Measurements from ENCODE around the gene PYGB. TPM values are rescaled to one million over a fixed set of nuclear protein-coding genes. Genes with fewer than 3 reads are reported as not detected.

Gene PYGB
- total and polyA plus RNA-seq, 2 donors (not counting 1 experiment from before 2014, with no cell fraction given): 22.5 to 30.6 TPM

DNA sequence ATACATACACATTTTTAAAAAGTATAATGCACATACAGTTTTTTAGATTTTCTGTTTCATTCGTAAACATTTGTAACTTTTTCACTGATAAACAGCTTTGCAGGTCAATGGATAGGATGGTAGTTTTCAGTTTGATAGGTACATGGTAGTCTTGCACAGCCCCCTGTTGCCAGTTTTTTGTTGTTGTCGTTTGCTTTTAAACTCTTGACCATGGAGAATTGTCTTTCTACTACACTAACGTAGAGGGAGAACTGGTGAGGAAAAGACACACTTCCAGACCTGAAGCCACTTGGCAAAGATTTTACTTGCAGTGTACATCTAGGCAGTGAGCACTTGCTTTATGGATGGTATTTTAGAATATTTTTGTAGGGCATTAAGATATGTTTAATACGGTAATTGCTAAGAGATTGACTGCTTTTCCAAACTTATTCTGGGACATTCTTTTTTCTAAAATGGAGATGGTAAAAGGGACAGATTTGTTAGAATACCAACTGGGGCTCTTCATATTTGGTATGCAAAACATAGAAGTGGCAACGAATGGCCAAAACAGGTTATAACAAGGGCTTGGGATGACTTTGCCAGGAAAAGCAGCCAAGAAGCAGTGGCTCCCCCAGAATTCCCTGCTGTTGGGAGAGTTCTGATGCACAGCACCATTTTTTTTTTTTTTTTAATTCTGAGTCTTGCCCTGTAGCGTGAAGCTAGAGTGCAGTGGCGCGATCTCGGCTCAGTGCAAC, 1.5 kb downstream of the PYGB start:
- Histone ChIP-seq H3K79me2 (ENCODE audit: control insufficient read depth, insufficient read depth, low read length) (peaks cover 38% of the 10 kb centered on the region), H3K4me1 (ENCODE audit: control insufficient read depth in 2 of 2, insufficient read depth in 2 of 2, low read length in 2 of 2) (peaks cover 18 to 21% of the 10 kb centered on the region in 2 donors), H3K4me2 (replicated peaks; ENCODE audit: low read depth, low read length, poor library complexity, severe bottlenecking) (peak overlapping the region; percentile 86), H2AFZ (ENCODE audit: insufficient read depth, low read depth, low read length, poor library complexity, severe bottlenecking) (no peak overlapping the region), H3K4me3 (ENCODE audit: control extremely low read depth in 1 of 5, extremely low read depth in 1 of 5, insufficient read depth in 1 of 5, low read depth in 2 of 5, low read length in 4 of 5) (no peak overlapping the region), H3K9ac (ENCODE audit: low read length) (peak overlapping the region; percentile 87), H4K20me1 (ENCODE audit: control insufficient read depth, insufficient read depth, low read length, poor library complexity, severe bottlenecking) (no peaks in the 10 kb centered on the region), H3K36me3 (replicated peaks in 1 of 2; ENCODE audit: control extremely low read depth in 1 of 2, control insufficient read depth in 1 of 2, extremely low read depth in 1 of 2, insufficient read depth in 2 of 2, low read length in 1 of 2) (peaks cover 1 to 2% of the 10 kb centered on the region in 2 experiments), H3K9me3 (ENCODE audit: control extremely low read depth in 1 of 3, control insufficient read depth in 2 of 3, insufficient read depth in 1 of 3, low read length in 2 of 3) (no peaks in the 10 kb centered on the region), H3K27me3 (replicated peaks in 1 of 4; ENCODE audit: control extremely low read depth in 1 of 4, control insufficient read depth in 3 of 4, insufficient read depth in 4 of 4, low read length in 3 of 4) (peaks cover 0 to 6% (median 3%) of the 10 kb centered on the region in 4 experiments), H3K27ac (ENCODE audit: low read length in 2 of 2) (no peak overlapping the region)
- 90% methylated on average over 2 of the region's 9 CpGs for WGBS (ENCODE audit: insufficient coverage)
- intact Hi-C loops (cut with micrococcal nuclease): loop anchor here (2.0 to 5.0 kb wide), 4 partner anchors 33 to 1892 kb away; partner anchors contain the start of genes GINS1 and NANP
- TF ChIP-seq, protein P1, sequence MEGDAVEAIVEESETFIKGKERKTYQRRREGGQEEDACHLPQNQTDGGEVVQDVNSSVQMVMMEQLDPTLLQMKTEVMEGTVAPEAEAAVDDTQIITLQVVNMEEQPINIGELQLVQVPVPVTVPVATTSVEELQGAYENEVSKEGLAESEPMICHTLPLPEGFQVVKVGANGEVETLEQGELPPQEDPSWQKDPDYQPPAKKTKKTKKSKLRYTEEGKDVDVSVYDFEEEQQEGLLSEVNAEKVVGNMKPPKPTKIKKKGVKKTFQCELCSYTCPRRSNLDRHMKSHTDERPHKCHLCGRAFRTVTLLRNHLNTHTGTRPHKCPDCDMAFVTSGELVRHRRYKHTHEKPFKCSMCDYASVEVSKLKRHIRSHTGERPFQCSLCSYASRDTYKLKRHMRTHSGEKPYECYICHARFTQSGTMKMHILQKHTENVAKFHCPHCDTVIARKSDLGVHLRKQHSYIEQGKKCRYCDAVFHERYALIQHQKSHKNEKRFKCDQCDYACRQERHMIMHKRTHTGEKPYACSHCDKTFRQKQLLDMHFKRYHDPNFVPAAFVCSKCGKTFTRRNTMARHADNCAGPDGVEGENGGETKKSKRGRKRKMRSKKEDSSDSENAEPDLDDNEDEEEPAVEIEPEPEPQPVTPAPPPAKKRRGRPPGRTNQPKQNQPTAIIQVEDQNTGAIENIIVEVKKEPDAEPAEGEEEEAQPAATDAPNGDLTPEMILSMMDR (IDR thresholded peaks at IDR 0.05): no peak
- TF ChIP-seq EZH2 (IDR thresholded peaks at IDR 0.05; ENCODE audit: borderline replicate concordance, insufficient read depth, low read depth, low read length, poor library complexity, severe bottlenecking): no peak
- Mint-ChIP-seq H3K4me3 (peak overlapping the region; percentile 89), H3K27ac (no peak overlapping the region), H3K4me1 (peaks cover 31% of the 10 kb centered on the region), H3K27me3 (peaks cover 6% of the 10 kb centered on the region), H3K9me3 (ENCODE audit: insufficient read depth) (no peaks in the 10 kb centered on the region)
- no peak for DNase-seq
- POLR2A ChIA-PET: interaction anchor here (0.7 kb wide), 1 partner anchor 33 kb away, joined by 3 read pairs; no protein-coding TSS in a partner anchor
- no peak for ATAC-seq (ENCODE audit: low read depth)
- CTCF ChIA-PET: interaction anchor here (1.0 to 1.4 kb wide), 3 partner anchors 20 to 150 kb away, joined by 3 read pairs; no protein-coding TSS in a partner anchor

DNA sequence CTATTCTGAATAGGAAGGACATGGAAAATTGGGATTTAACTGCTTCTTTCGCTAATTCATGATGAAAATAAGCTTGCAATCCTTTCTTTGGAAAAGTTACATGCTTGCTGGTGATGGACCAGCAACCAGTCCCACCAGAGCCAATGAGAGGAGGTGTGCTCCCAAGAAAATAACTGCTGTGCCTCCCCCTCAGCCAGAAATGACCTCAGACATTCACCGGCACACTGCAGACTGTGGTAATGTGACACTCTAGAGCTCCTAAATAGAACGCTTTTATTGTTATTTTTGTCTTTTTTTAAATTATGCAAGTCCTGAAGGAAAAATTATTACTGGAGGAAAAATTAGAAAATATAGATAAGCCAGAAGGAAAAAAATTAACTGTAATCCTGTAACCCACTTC, 2.6 kb downstream of the PYGB start:
- Mint-ChIP-seq H3K4me1 (peaks cover 31% of the 10 kb centered on the region), H3K4me3 (no peak overlapping the region), H3K9me3 (ENCODE audit: insufficient read depth) (no peaks in the 10 kb centered on the region), H3K27me3 (peaks cover under 1% of the 10 kb centered on the region), H3K27ac (no peak overlapping the region)
- no peak overlapping the region for H3K4me2 ChIP-seq (replicated peaks; ENCODE audit: low read depth, low read length, poor library complexity, severe bottlenecking)
- H3K27me3 ChIP-seq (replicated peaks in 1 of 4; ENCODE audit: control extremely low read depth in 1 of 4, control insufficient read depth in 3 of 4, insufficient read depth in 4 of 4, low read length in 3 of 4): peaks cover 0 to 6% (median 3%) of the 10 kb centered on the region in 4 experiments
- DNase-seq (no peak), ATAC-seq (ENCODE audit: low read depth) (no peak)
- H3K36me3 ChIP-seq (replicated peaks in 1 of 2; ENCODE audit: control extremely low read depth in 1 of 2, control insufficient read depth in 1 of 2, extremely low read depth in 1 of 2, insufficient read depth in 2 of 2, low read length in 1 of 2): peaks cover 1 to 9% of the 10 kb centered on the region in 2 experiments
- intact Hi-C loops (cut with micrococcal nuclease): no loop called here
- ChIA-PET POLR2A (no interaction called here), CTCF (interaction anchor here (1.4 kb wide), 2 partner anchors 22 to 147 kb away, joined by 3 to 4 read pairs; no protein-coding TSS in a partner anchor)
- H3K4me1 ChIP-seq (ENCODE audit: control insufficient read depth in 2 of 2, insufficient read depth in 2 of 2, low read length in 2 of 2): peaks cover 18 to 21% of the 10 kb centered on the region in 2 donors
- TF ChIP-seq EZH2 (IDR thresholded peaks at IDR 0.05; ENCODE audit: borderline replicate concordance, insufficient read depth, low read depth, low read length, poor library complexity, severe bottlenecking): no peak
- no peak overlapping the region for H3K4me3 ChIP-seq (ENCODE audit: control extremely low read depth in 1 of 5, extremely low read depth in 1 of 5, insufficient read depth in 1 of 5, low read depth in 2 of 5, low read length in 4 of 5)
- H4K20me1 ChIP-seq (ENCODE audit: control insufficient read depth, insufficient read depth, low read length, poor library complexity, severe bottlenecking): no peaks in the 10 kb centered on the region
- no peak overlapping the region for H2AFZ ChIP-seq (ENCODE audit: insufficient read depth, low read depth, low read length, poor library complexity, severe bottlenecking)
- 100% methylated on average over 1 of the region's 3 CpGs for WGBS (ENCODE audit: insufficient coverage)
- no peak overlapping the region for H3K27ac ChIP-seq (ENCODE audit: low read length in 2 of 2)
- H3K9me3 ChIP-seq (ENCODE audit: control extremely low read depth in 1 of 3, control insufficient read depth in 2 of 3, insufficient read depth in 1 of 3, low read length in 2 of 3): no peaks in the 10 kb centered on the region
- H3K9ac ChIP-seq (ENCODE audit: low read length): no peak overlapping the region
- H3K79me2 ChIP-seq (ENCODE audit: control insufficient read depth, insufficient read depth, low read length): peaks cover 42% of the 10 kb centered on the region

All from B cell (primary cell).